NCI-H2081 (cell line): ENCODE measurements around the gene SLBP.

Experiments
- DNase-seq, 2 experiments: peaks; one replicate each; lab custom pipeline; 2025; lab: John Stamatoyannopoulos, UW

Gene SLBP

GRCh38 chr4:1749370-1749769, 37.3 kb upstream of the SLBP start:
- DNase-seq = no peak

GRCh38 chr4:1748465-1748995, 36.4 kb upstream of the SLBP start:
- peak; percentile 73 to 88 for DNase-seq

GRCh38 chr4:1747603-1747967, 35.5 kb upstream of the SLBP start:
- no peak for DNase-seq

GRCh38 chr4:1746919-1747602, 34.9 kb upstream of the SLBP start:
- DNase-seq = no peak

- peak; percentile 62 to 63 for DNase-seq
Observed at GRCh38 chr4:1746265-1746691, 34.2 kb upstream of the SLBP start.

GRCh38 chr4:1745697-1746096, 33.6 kb upstream of the SLBP start:
- DNase-seq = no peak

- DNase-seq = no peak
Observed at GRCh38 chr4:1745165-1745564, 33.0 kb upstream of the SLBP start.

- no peak for DNase-seq
Observed at GRCh38 chr4:1744552-1744951, 32.4 kb upstream of the SLBP start.

GRCh38 chr4:1743975-1744374, 31.9 kb upstream of the SLBP start:
- DNase-seq = no peak

- DNase-seq = no peak
Observed at GRCh38 chr4:1743551-1743950, 31.4 kb upstream of the SLBP start.

GRCh38 chr4:1741208-1741607, 29.1 kb upstream of the SLBP start:
- no peak for DNase-seq

- no peak for DNase-seq
Observed at GRCh38 chr4:1740021-1740545, 28.0 kb upstream of the SLBP start.

GRCh38 chr4:1739358-1739757, 27.2 kb upstream of the SLBP start:
- DNase-seq = no peak

- no peak for DNase-seq
Observed at GRCh38 chr4:1738410-1738809, 26.3 kb upstream of the SLBP start.

GRCh38 chr4:1737666-1738065, 25.5 kb upstream of the SLBP start:
- no peak for DNase-seq

GRCh38 chr4:1736812-1737211, 24.7 kb upstream of the SLBP start:
- DNase-seq = no peak

- DNase-seq = no peak
Observed at GRCh38 chr4:1735215-1735614, 23.1 kb upstream of the SLBP start.

GRCh38 chr4:1732911-1733310, 20.8 kb upstream of the SLBP start:
- no peak for DNase-seq

- DNase-seq = no peak
Observed at GRCh38 chr4:1731180-1731579, 19.1 kb upstream of the SLBP start.

- DNase-seq = no peak
Observed at GRCh38 chr4:1730532-1731135, 18.5 kb upstream of the SLBP start.

- DNase-seq = no peak
Observed at GRCh38 chr4:1728061-1728980, 16.2 kb upstream of the SLBP start.
